HG02970 (cell line): ENCODE measurements around the gene GARIN5A.
A peak's percentile ranks its signal among the peaks of the same experiment; 100 is the strongest.
"Not testable (repeated sequence)": the region's sequence is repeated elsewhere in the genome, so short reads cannot be mapped to it uniquely, and the experiment has no call there.

ENCODE experiments used
- ATAC-seq: cut with Tn5 transposase; IDR thresholded peaks from one replicate; pipeline ENCODE4 v1.9.1; 2021; ENCODE audit warnings: mild to moderate bottlenecking, moderate library complexity, moderate number of reproducible peaks; ENCODE audit not compliant: unreplicated experiment, low FRiP score

The GARIN5A gene

GRCh38 chr19:50489461-50490011 lies 12.9 kb upstream of the GARIN5A start:
- ATAC-seq: no peak

- no peak for ATAC-seq
These were observed 11.9 kb upstream of the GARIN5A start for GRCh38 chr19:50488389-50489194.

- ATAC-seq: no peak
These were observed 10.3 kb upstream of the GARIN5A start for GRCh38 chr19:50486823-50487515.

- no peak for ATAC-seq
These were observed 8.8 kb upstream of the GARIN5A start for GRCh38 chr19:50485284-50485955.

GRCh38 chr19:50482916-50483315 lies 6.3 kb upstream of the GARIN5A start:
- no peak for ATAC-seq

GRCh38 chr19:50482271-50482855 lies 5.7 kb upstream of the GARIN5A start:
- no peak for ATAC-seq

GRCh38 chr19:50481351-50482149 lies 4.9 kb upstream of the GARIN5A start:
- ATAC-seq: no peak

GRCh38 chr19:50480281-50481111 lies 3.8 kb upstream of the GARIN5A start:
- no peak for ATAC-seq

GRCh38 chr19:50479761-50480251 lies 3.2 kb upstream of the GARIN5A start:
- no peak for ATAC-seq

- no peak for ATAC-seq
These were observed 2.5 kb upstream of the GARIN5A start for GRCh38 chr19:50478901-50479715.

GRCh38 chr19:50477751-50478515 lies 1.3 kb upstream of the GARIN5A start:
- no peak for ATAC-seq

GRCh38 chr19:50476907-50477238 lies 225 bp upstream of the GARIN5A start:
- ATAC-seq: no peak

GRCh38 chr19:50475736-50476223 lies 868 bp downstream of the GARIN5A start:
- ATAC-seq: peak; percentile 18

GRCh38 chr19:50475101-50475568 lies 1.5 kb downstream of the GARIN5A start:
- ATAC-seq: no peak

- ATAC-seq: not testable (repeated sequence)
These were observed 3.3 kb downstream of the GARIN5A start for GRCh38 chr19:50473336-50473735.

GRCh38 chr19:50468818-50469217 lies 7.8 kb downstream of the GARIN5A start:
- no peak for ATAC-seq

- no peak for ATAC-seq
These were observed 9.1 kb downstream of the GARIN5A start for GRCh38 chr19:50467566-50467965.
